Right lobe of liver (tissue), 6 donors: Measurements from ENCODE around the gene GBP3. TPM values are rescaled to one million over a fixed set of nuclear protein-coding genes. Genes with fewer than 3 reads are reported as not detected.
"Not testable (repeated sequence)": the region's sequence is repeated elsewhere in the genome, so short reads cannot be mapped to it uniquely, and the experiment has no call there.

ENCODE experiments used
- ATAC-seq, 4 donors: fragments of 200-7000 bp; cut with Tn5 transposase; one replicate each; pipeline ENCODE4 v1.9.1; 2020; ENCODE audit warnings: mild to moderate bottlenecking in 4 of 4, moderate library complexity in 4 of 4
- DNase-seq, 3 donors: peaks; one replicate each; pipeline ENCODE4 v3.0.0-alpha.2; 2020
- H3K27ac ChIP-seq, 3 donors: fragments of 200-600 bp; one replicate each; pipeline ENCODE4 v1.8.0; 2022
- H3K27me3 ChIP-seq, 2 donors: fragments of 200-600 bp; one replicate each; pipeline ENCODE4 v1.8.0; 2022
- H3K36me3 ChIP-seq, 4 donors: fragments of 200-600 bp; sonication (generic) in 1 of 4; one replicate each; pipeline versions ENCODE4 v1.5.1 to v1.8.0; 2017 to 2022; ENCODE audit warnings: control low read depth in 1 of 4
- H3K4me1 ChIP-seq, 4 donors: fragments of 200-600 bp; sonication (generic) in 1 of 4; one replicate each; pipeline versions ENCODE4 v1.5.1 to v1.8.0; 2017 to 2022; ENCODE audit warnings: control low read depth in 1 of 4
- H3K4me3 ChIP-seq, 3 donors: fragments of 200-600 bp; one replicate each; pipeline ENCODE4 v1.8.0; 2022
- H3K9me3 ChIP-seq, 4 donors: fragments of 200-600 bp; sonication (generic) in 1 of 4; one replicate each; pipeline versions ENCODE4 v1.5.1 to v1.8.0; 2017 to 2022; ENCODE audit warnings: control low read depth in 1 of 4
- POLR2A ChIP-seq: fragments of 450-650 bp; IDR thresholded peaks from one replicate; pipeline ENCODE4 v1.6.1; 2017; ENCODE audit warnings: antibody characterized with exemption, mild to moderate bottlenecking
- WGBS: methylation state at CpG from one replicate; pipeline ENCODE4 v1.1.6; 2018; ENCODE audit warnings: low coverage, low lambda C conversion rate; ENCODE audit not compliant: insufficient coverage; ENCODE audit errors: missing lambda C conversion rate; 5-methylcytosine and 5-hydroxymethylcytosine counted together
- intact Hi-C, 2 donors: fragments of 100-400 bp; cut with DNase I; formaldehyde crosslinking; loops; one replicate each; pipeline versions ENCODE4 v1.11.2 to v1.14.1; 2022
- total RNA-seq, 6 experiments: library from RNA; depleted of rRNA in 2 of 6; stranded (reverse); fragments of >200 nt in 2 of 6; fragmentation: NEBNext Ultra II Directional in 3 of 6; extraction: Animal tissue kit (Norgen Biotek cat#: 25700) in 3 of 6; gene quantifications; one replicate each; pipeline versions ENCODE4 v1.1.0 to v1.2.4, GENCODE V29; 2016 to 2023
- TF ChIP-seq, protein P1 (sequence below), 4 donors: fragments of 200-600 bp in 3 of 4; fragments of 450-650 bp in 1 of 4; IDR thresholded peaks; one replicate each; pipeline versions ENCODE4 v1.5.1 to v1.8.0; 2016 to 2022; ENCODE audit warnings: antibody characterized with exemption in 4 of 4, mild to moderate bottlenecking in 2 of 4
- donor health status: DM: no; HTN: yes; CAD: no.
- donor health status: DM: no; HTN: no; CAD: no.
- donor health status: DM: no; HTN: no; CAD: no.
- donor health status: DM: no; HTN: yes; CAD: no.
- donor health status: DM: no; HTN: yes; CAD: no.

Gene GBP3
- total RNA-seq, 6 experiments from 2014 or later, result 4.3 to 24.6 (median 11.7) TPM

DNA sequence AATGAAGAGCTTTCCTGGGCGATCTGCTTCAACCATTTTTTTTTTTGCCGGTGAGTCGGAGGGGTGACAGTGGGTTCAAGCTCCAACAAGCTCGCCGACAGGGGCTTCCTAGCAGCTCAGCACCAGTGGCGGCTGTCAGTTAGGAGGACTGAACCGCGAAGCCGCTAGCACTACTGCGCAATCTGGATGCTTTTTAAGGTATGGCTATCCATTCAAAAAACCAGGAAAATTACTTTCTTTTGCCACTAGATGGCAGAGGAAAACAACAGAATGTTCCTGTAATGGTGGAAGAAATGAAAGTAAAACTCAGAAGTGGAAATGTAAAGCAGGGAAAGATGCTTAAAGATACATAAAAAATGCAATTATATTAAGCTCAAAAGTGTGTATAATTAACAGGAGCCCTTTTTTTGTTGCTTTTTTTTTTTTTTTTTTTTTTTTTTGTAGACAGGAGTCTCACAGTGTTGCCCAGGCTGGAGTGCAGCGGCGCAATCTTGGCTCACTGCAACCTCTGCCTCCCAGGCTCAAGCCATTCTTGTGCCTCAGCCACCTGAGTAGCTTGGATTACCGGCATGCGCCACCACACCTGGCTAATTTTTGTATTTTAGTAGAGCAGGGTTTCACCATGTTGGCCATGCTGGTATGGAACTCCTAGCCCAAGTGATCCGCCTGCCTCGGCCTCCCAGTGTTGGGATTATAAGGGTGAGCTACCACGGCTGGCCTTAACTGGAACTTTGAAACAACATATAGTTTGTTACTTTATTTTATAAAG lies 38.7 kb downstream of the GBP3 start:
- peak overlapping the region in 1 of 3 donors; percentile 7 for H3K4me3 ChIP-seq
- intact Hi-C loops, result no loop called here
- peaks cover 0 to 38% (median 2%) of the 10 kb centered on the region in 4 donors for H3K4me1 ChIP-seq
- H3K27me3 ChIP-seq, result no peaks in the 10 kb centered on the region
- WGBS, result 71% methylated on average over 17 of the region's 17 CpGs
- peak overlapping the region; percentile 12 to 36 (median 23) for H3K27ac ChIP-seq
- TF ChIP-seq, protein P1, sequence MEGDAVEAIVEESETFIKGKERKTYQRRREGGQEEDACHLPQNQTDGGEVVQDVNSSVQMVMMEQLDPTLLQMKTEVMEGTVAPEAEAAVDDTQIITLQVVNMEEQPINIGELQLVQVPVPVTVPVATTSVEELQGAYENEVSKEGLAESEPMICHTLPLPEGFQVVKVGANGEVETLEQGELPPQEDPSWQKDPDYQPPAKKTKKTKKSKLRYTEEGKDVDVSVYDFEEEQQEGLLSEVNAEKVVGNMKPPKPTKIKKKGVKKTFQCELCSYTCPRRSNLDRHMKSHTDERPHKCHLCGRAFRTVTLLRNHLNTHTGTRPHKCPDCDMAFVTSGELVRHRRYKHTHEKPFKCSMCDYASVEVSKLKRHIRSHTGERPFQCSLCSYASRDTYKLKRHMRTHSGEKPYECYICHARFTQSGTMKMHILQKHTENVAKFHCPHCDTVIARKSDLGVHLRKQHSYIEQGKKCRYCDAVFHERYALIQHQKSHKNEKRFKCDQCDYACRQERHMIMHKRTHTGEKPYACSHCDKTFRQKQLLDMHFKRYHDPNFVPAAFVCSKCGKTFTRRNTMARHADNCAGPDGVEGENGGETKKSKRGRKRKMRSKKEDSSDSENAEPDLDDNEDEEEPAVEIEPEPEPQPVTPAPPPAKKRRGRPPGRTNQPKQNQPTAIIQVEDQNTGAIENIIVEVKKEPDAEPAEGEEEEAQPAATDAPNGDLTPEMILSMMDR (IDR thresholded peaks at IDR 0.05), result peak; percentile 50 to 65 (median 60)
- no peak for TF ChIP-seq POLR2A
- H3K9me3 ChIP-seq, result no peaks in the 10 kb centered on the region
- DNase-seq (no peak), ATAC-seq (peak; percentile 55 to 77 (median 70))
- H3K36me3 ChIP-seq, result peaks cover 0 to 20% (median 1%) of the 10 kb centered on the region in 4 donors

GRCh38 chr1:88982055-88982454 lies 40.6 kb downstream of the GBP3 start:
- Histone ChIP-seq H3K27ac (no peak overlapping the region), H3K4me3 (no peak overlapping the region), H3K9me3 (no peaks in the 10 kb centered on the region), H3K4me1 (peaks cover 0 to 38% (median 2%) of the 10 kb centered on the region in 4 donors), H3K27me3 (no peaks in the 10 kb centered on the region), H3K36me3 (peaks cover 0 to 13% (median 0%) of the 10 kb centered on the region in 4 donors)
- DNase-seq (no peak), ATAC-seq (no peak)
- TF ChIP-seq, protein P1 (IDR thresholded peaks at IDR 0.05), result no peak
- no peak for TF ChIP-seq POLR2A
- intact Hi-C loops, result no loop called here

- not testable (repeated sequence) for DNase-seq
These were observed 41.2 kb downstream of the GBP3 start for GRCh38 chr1:88981506-88981905.

GRCh38 chr1:88980870-88981269 lies 41.8 kb downstream of the GBP3 start:
- H3K36me3 ChIP-seq, result peaks cover 0 to 5% (median 0%) of the 10 kb centered on the region in 4 donors
- no peak overlapping the region for H3K4me3 ChIP-seq
- no peak overlapping the region for H3K27ac ChIP-seq
- no peaks in the 10 kb centered on the region for H3K9me3 ChIP-seq
- TF ChIP-seq, protein P1 (IDR thresholded peaks at IDR 0.05), result no peak
- no peak for TF ChIP-seq POLR2A
- H3K27me3 ChIP-seq, result no peaks in the 10 kb centered on the region
- DNase-seq, result no peak
- no peak for ATAC-seq
- peaks cover 0 to 38% (median 2%) of the 10 kb centered on the region in 4 donors for H3K4me1 ChIP-seq
- intact Hi-C loops, result no loop called here
- 79% methylated on average over 1 of the region's 1 CpG for WGBS

More at GRCh38 chr1:88981506-88981905, 41.2 kb downstream of the GBP3 start:
- 63% methylated on average over 2 of the region's 2 CpGs for WGBS
- H3K27ac ChIP-seq, H3K9me3 ChIP-seq, H3K27me3 ChIP-seq, intact Hi-C loops, H3K4me3 ChIP-seq, ATAC-seq: not testable (repeated sequence)
- H3K4me1 ChIP-seq, result peaks cover 0 to 38% (median 2%) of the 10 kb centered on the region in 4 donors
- peaks cover 0 to 11% (median 0%) of the 10 kb centered on the region in 4 donors for H3K36me3 ChIP-seq

DNA sequence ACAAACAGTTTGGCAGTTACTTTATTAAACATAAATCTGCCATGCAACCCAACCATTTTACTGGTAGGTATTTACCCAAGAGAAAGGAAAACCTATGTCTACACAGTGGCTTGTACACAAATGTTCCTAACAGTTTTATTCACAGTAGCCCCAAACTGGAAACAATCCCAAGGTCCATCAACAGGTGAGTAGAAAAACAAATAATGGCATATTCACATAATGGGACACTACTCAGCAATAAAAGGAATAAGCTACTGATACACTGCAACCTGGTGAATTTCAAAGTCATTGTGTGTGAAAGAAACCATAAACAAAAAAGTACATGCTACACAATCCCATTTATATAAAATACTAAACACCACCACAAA lies 42.9 kb downstream of the GBP3 start:
- DNase-seq (no peak), ATAC-seq (no peak)
- Histone ChIP-seq H3K36me3 (peaks cover 0 to 5% (median 0%) of the 10 kb centered on the region in 4 donors), H3K27ac (no peak overlapping the region), H3K4me3 (no peak overlapping the region), H3K27me3 (no peaks in the 10 kb centered on the region), H3K9me3 (no peaks in the 10 kb centered on the region), H3K4me1 (peaks cover 0 to 30% (median 2%) of the 10 kb centered on the region in 4 donors)
- TF ChIP-seq, protein P1 (IDR thresholded peaks at IDR 0.05), result no peak
- no peak for TF ChIP-seq POLR2A
- intact Hi-C loops, result no loop called here
